RWPE2 (cell line): ENCODE measurements around the gene VSIG4.

Experiments
- ATAC-seq: fragments of 200-7000 bp; cut with Tn5 transposase; 3 replicates; pipeline ENCODE4 v1.9.1; 2021; ENCODE audit warnings: low read depth
- DNase-seq: peaks from one replicate; pipeline ENCODE4 v3.0.0-alpha.2; 2020; ENCODE audit warnings: low spot score
- H3K27ac ChIP-seq: fragments of 450-650 bp; 2 replicates; pipeline ENCODE4 v1.5.1; 2017; ENCODE audit warnings: mild to moderate bottlenecking; ENCODE audit not compliant: poor library complexity, severe bottlenecking
- H3K27me3 ChIP-seq: fragments of 250-450 bp; sonication (Bioruptor Pico); 2 replicates; pipeline ENCODE4 v1.5.1; 2021; ENCODE audit warnings: mild to moderate bottlenecking, moderate library complexity; ENCODE audit not compliant: insufficient read depth, poor library complexity, severe bottlenecking
- H3K36me3 ChIP-seq: fragments of 250-450 bp; sonication (Bioruptor Pico); 2 replicates; pipeline ENCODE4 v1.5.1; 2020; ENCODE audit warnings: low read depth, mild to moderate bottlenecking, moderate library complexity
- H3K4me1 ChIP-seq: fragments of 250-450 bp; sonication (Bioruptor Pico); 2 replicates; pipeline ENCODE4 v1.5.1; 2021; ENCODE audit warnings: mild to moderate bottlenecking, moderate library complexity; ENCODE audit not compliant: insufficient read depth, poor library complexity, severe bottlenecking
- H3K4me3 ChIP-seq: fragments of 250-450 bp; sonication (Bioruptor Pico); 2 replicates; pipeline ENCODE4 v1.5.1; 2021; ENCODE audit warnings: mild to moderate bottlenecking, moderate library complexity; ENCODE audit not compliant: severe bottlenecking
- H3K9me3 ChIP-seq: fragments of 250-450 bp; sonication (Bioruptor Pico); 2 replicates; pipeline ENCODE4 v1.5.1; 2021; ENCODE audit warnings: mild to moderate bottlenecking, moderate library complexity; ENCODE audit not compliant: severe bottlenecking
- TF ChIP-seq, protein P1 (sequence below): fragments of 450-650 bp; IDR thresholded peaks from one replicate; pipeline ENCODE4 v1.5.1; 2017; ENCODE audit warnings: mild to moderate bottlenecking, moderate library complexity; ENCODE audit not compliant: poor library complexity, severe bottlenecking

The VSIG4 gene

DNA sequence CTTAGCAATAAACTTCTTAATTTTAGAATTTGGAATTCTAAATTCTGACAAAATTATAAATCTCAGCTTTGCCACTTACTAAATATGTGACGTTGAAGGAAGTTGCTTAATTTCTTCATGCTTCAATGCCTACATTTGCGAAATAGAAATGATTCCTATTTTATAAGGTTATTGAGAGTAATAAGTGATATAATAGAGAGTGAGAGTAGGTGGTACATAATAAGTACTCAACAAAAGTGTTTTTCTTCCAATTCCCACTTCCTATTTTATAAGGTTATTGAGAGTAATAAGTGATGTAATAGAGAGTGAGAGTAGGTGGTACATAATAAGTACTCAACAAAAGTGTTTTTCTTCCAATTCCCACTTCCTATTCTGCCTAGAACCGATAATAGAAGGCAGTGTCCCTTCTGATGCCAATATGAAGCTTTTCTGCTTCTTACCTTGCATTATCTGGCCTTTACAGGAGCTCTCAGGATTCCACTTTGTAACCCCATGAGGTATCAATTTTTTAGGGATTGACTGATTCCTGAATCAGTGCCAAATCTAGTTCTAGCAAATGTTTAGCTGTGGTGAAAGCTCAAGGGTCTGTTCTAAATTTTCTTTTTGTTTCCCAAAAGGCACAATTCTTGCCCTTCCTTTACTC lies 31.4 kb downstream of the VSIG4 start:
- H3K27ac ChIP-seq: no peak overlapping the region
- TF ChIP-seq, protein P1, sequence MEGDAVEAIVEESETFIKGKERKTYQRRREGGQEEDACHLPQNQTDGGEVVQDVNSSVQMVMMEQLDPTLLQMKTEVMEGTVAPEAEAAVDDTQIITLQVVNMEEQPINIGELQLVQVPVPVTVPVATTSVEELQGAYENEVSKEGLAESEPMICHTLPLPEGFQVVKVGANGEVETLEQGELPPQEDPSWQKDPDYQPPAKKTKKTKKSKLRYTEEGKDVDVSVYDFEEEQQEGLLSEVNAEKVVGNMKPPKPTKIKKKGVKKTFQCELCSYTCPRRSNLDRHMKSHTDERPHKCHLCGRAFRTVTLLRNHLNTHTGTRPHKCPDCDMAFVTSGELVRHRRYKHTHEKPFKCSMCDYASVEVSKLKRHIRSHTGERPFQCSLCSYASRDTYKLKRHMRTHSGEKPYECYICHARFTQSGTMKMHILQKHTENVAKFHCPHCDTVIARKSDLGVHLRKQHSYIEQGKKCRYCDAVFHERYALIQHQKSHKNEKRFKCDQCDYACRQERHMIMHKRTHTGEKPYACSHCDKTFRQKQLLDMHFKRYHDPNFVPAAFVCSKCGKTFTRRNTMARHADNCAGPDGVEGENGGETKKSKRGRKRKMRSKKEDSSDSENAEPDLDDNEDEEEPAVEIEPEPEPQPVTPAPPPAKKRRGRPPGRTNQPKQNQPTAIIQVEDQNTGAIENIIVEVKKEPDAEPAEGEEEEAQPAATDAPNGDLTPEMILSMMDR: no peak
- no peaks in the 10 kb centered on the region for H3K4me1 ChIP-seq
- H3K27me3 ChIP-seq: no peaks in the 10 kb centered on the region
- no peak overlapping the region for H3K4me3 ChIP-seq
- DNase-seq (no peak), ATAC-seq (no peak)
- H3K9me3 ChIP-seq: no peaks in the 10 kb centered on the region
- no peaks in the 10 kb centered on the region for H3K36me3 ChIP-seq

DNA sequence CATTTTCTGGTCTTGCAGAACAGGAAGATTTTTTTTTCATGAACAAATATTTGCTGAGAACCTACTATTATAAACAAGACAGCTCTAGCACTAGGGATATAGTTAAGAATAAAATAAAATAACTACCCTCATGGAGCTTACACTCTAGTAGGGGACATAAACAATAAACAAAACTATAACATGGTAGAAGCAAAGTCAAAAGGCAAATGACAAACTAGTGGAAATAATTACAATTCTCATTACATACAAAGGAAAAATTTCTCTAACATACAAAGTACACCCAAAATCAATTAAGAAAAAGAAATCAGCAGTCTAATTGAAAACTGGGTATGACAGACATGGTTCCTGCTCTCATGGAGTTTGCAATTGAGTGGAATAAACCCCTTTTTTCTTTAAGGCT lies 32.0 kb downstream of the VSIG4 start:
- no peaks in the 10 kb centered on the region for H3K4me1 ChIP-seq
- no peaks in the 10 kb centered on the region for H3K36me3 ChIP-seq
- no peak overlapping the region for H3K27ac ChIP-seq
- ATAC-seq: no peak
- H3K9me3 ChIP-seq: no peaks in the 10 kb centered on the region
- H3K4me3 ChIP-seq: no peak overlapping the region
- no peaks in the 10 kb centered on the region for H3K27me3 ChIP-seq
- no peak for DNase-seq
- TF ChIP-seq, protein P1: no peak

DNA sequence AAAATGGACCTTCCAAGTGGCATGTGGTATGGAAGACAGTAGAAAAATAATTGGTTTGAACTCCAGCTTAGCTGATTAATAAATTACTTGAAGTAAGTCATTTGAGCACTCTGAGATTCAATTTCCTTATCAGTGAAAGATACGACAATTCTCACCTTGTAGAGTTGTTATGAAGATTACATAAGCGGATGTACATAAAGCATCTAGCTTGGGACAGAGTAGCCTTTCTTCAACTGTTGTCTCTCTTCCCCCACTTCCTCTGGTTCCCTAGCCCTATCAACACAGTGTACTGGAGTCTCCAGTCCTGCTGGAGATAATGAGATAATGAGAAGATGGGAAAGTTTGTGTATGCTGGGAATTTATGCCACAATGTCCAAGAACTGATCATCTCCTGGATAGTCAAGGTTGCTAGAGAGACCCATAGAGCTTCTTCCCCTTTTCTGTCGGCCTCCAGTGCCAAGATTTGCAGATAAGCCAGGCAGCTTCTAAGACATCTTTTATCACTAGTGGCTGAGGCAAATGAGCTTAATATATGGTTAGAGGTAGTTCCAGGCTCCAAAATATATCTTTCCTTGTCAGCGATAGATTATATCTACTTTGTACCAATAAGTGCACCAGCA lies 33.9 kb downstream of the VSIG4 start:
- Histone ChIP-seq H3K27ac (no peak overlapping the region), H3K27me3 (no peaks in the 10 kb centered on the region), H3K4me1 (no peaks in the 10 kb centered on the region), H3K9me3 (no peaks in the 10 kb centered on the region), H3K4me3 (no peak overlapping the region), H3K36me3 (no peaks in the 10 kb centered on the region)
- DNase-seq (no peak), ATAC-seq (no peak)
- TF ChIP-seq, protein P1: no peak

DNA sequence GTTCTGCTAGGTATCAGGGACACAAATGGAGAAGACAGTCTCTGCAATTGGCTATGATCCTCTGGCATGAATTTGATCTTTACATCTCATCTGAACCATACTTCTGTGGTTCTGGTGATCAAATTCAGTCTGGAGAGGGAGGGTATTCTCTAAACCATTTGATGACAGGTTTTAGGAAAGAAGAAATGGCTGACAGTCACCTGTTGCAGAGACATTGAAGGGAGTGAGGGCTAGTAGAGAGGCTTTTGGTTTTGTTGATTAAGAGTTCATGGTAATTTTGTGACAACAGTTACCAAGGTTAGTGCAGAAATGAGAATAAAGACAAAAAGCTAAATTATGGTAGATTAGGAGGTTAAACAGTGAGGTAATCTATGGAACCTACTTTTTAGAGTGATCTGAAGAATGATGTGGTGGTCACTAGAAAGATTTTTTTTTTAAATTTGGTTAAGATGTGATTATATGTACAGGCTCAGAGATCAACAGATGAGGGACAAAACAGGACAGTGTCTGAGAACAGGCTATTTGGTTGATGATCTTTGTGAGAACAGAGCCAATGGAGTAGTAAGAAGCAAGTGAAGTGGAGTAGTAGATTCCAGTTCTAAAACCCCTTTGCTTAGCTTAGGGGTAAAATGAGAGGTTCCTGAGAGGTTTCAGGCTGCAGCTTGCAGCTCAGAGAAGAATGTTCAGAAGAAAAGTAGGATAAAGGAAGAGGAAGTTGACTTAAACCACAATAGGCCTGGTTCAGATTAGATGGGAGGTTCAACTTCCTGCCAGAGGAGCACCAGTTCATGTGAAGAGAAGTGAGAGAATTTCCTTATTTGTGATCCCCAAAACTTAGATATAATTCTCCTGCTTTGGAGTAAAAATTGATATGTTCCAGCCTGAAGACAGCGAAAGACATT lies 34.7 kb downstream of the VSIG4 start:
- Histone ChIP-seq H3K27me3 (no peaks in the 10 kb centered on the region), H3K36me3 (no peaks in the 10 kb centered on the region), H3K4me1 (no peaks in the 10 kb centered on the region), H3K4me3 (no peak overlapping the region), H3K27ac (no peak overlapping the region), H3K9me3 (no peaks in the 10 kb centered on the region)
- ATAC-seq (no peak), DNase-seq (no peak)
- TF ChIP-seq, protein P1: no peak
